ENCODE measurements around the gene RACK1. TPM values are rescaled to one million over a fixed set of nuclear protein-coding genes. Genes with fewer than 3 reads are reported as not detected.

Gene RACK1
- total and polyA plus RNA-seq, 2 of the 13 experiments (the other 11 are each of a cell fraction or from before 2014, with no cell fraction given) = 2,514 to 6,141 TPM

DNA sequence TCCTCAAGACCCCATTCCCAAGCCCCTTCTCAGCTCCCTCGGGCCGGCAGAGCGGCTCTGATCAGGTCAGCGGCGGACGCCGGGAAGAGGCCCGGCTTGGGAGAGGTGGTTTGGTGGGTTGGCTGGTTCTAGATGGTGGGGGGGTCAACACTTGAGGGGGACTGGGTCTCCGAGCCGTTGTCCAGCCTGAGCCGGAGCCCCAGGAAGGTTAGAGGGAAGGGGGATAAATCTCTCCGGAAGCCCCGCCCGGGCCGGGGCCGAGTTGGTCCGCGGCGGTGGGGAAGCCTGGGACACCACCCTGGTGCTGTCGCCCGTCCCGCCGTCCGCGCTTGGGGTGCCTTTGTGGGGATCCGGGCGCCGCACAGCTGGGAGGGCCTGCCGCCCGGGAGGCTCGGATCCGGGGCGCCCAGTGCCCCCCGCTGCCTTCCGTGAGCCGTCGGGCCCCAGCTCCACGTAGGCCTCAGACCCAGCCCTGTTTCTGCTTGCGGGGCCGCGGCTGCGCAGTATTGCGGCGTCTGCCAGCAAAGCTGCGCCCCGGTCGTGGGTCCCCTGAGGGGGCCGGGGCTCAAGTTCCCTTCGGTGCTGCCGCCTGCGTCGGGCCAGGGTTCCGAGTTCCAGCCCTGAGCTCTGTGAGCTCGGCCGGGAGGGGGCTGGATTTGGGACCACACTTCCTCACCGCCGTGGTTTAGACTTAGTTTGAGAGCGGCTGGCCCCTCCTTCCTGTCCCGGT lies 17.8 kb upstream of the RACK1 start (continued):
- TF ChIP-seq ZNF547 (CRISPR knock-in tag; IDR thresholded peaks at IDR 0.05) = peak; percentile 90; the same call in 1 of the 2 replicates
- 0 out of 2 replicates have a peak, but pooled peaks have one; percentile 21 for TF ChIP-seq ZSCAN12 (CRISPR knock-in tag; IDR thresholded peaks at IDR 0.05)
- peak; percentile 60 for TF ChIP-seq HDAC1 (CRISPR knock-in tag; IDR thresholded peaks at IDR 0.05)
- TF ChIP-seq ASH2L (IDR thresholded peaks at IDR 0.05; ENCODE audit: insufficient read length, low read depth, low read length) = peak; percentile 77
- no peak for TF ChIP-seq E2F2 (CRISPR knock-in tag; IDR thresholded peaks at IDR 0.05; ENCODE audit: borderline replicate concordance)
- TF ChIP-seq ZBTB1 (CRISPR knock-in tag; IDR thresholded peaks at IDR 0.05; ENCODE audit: borderline replicate concordance) = no peak
- TF ChIP-seq, protein P1, sequence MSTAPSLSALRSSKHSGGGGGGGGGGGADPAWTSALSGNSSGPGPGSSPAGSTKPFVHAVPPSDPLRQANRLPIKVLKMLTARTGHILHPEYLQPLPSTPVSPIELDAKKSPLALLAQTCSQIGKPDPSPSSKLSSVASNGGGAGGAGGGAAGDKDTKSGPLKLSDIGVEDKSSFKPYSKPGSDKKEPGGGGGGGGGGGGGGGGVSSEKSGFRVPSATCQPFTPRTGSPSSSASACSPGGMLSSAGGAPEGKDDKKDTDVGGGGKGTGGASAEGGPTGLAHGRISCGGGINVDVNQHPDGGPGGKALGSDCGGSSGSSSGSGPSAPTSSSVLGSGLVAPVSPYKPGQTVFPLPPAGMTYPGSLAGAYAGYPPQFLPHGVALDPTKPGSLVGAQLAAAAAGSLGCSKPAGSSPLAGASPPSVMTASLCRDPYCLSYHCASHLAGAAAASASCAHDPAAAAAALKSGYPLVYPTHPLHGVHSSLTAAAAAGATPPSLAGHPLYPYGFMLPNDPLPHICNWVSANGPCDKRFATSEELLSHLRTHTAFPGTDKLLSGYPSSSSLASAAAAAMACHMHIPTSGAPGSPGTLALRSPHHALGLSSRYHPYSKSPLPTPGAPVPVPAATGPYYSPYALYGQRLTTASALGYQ (CRISPR knock-in tag; IDR thresholded peaks at IDR 0.05) = peak; percentile 61
- TF ChIP-seq ZNF619 (CRISPR knock-in tag; IDR thresholded peaks at IDR 0.05) = no peak
- TF ChIP-seq, protein P2, sequence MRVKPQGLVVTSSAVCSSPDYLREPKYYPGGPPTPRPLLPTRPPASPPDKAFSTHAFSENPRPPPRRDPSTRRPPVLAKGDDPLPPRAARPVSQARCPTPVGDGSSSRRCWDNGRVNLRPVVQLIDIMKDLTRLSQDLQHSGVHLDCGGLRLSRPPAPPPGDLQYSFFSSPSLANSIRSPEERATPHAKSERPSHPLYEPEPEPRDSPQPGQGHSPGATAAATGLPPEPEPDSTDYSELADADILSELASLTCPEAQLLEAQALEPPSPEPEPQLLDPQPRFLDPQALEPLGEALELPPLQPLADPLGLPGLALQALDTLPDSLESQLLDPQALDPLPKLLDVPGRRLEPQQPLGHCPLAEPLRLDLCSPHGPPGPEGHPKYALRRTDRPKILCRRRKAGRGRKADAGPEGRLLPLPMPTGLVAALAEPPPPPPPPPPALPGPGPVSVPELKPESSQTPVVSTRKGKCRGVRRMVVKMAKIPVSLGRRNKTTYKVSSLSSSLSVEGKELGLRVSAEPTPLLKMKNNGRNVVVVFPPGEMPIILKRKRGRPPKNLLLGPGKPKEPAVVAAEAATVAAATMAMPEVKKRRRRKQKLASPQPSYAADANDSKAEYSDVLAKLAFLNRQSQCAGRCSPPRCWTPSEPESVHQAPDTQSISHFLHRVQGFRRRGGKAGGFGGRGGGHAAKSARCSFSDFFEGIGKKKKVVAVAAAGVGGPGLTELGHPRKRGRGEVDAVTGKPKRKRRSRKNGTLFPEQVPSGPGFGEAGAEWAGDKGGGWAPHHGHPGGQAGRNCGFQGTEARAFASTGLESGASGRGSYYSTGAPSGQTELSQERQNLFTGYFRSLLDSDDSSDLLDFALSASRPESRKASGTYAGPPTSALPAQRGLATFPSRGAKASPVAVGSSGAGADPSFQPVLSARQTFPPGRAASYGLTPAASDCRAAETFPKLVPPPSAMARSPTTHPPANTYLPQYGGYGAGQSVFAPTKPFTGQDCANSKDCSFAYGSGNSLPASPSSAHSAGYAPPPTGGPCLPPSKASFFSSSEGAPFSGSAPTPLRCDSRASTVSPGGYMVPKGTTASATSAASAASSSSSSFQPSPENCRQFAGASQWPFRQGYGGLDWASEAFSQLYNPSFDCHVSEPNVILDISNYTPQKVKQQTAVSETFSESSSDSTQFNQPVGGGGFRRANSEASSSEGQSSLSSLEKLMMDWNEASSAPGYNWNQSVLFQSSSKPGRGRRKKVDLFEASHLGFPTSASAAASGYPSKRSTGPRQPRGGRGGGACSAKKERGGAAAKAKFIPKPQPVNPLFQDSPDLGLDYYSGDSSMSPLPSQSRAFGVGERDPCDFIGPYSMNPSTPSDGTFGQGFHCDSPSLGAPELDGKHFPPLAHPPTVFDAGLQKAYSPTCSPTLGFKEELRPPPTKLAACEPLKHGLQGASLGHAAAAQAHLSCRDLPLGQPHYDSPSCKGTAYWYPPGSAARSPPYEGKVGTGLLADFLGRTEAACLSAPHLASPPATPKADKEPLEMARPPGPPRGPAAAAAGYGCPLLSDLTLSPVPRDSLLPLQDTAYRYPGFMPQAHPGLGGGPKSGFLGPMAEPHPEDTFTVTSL (CRISPR knock-in tag; IDR thresholded peaks at IDR 0.05; ENCODE audit: borderline replicate concordance) = 0 out of 2 replicates have a peak, but pooled peaks have one; percentile 18
- no peak for TF ChIP-seq HNRNPK (IDR thresholded peaks at IDR 0.05; ENCODE audit: low read depth, low read length, poor library complexity, severe bottlenecking)
- no peak for TF ChIP-seq BATF2 (CRISPR knock-in tag; IDR thresholded peaks at IDR 0.05)
- TF ChIP-seq GABPA (IDR thresholded peaks at IDR 0.05; ENCODE audit: low read depth, low read length) = peak; percentile 32
- no peak; the same call in 1 of the 2 replicates for TF ChIP-seq GABPA (CRISPR knock-in tag; IDR thresholded peaks at IDR 0.05; ENCODE audit: low read depth)
- peak; percentile 10; the same call in 1 of the 2 replicates for TF ChIP-seq NFYB (CRISPR knock-in tag; IDR thresholded peaks at IDR 0.05)
- TF ChIP-seq KLF16 (CRISPR knock-in tag; IDR thresholded peaks at IDR 0.05) = 0 out of 4 replicates have a peak, but pooled peaks of 1 of the 2 experiments have one; percentile 18
- TF ChIP-seq ZFP62 (CRISPR knock-in tag; IDR thresholded peaks at IDR 0.05) = 0 out of 2 replicates have a peak, but pooled peaks have one; percentile 56
- TF ChIP-seq ZNF543 (CRISPR knock-in tag; IDR thresholded peaks at IDR 0.05) = peak; percentile 54; the same call in 1 of the 2 replicates
- no peak for TF ChIP-seq KDM4B (CRISPR knock-in tag; IDR thresholded peaks at IDR 0.05)
- peak; percentile 70 for TF ChIP-seq POLR2G (IDR thresholded peaks at IDR 0.05; ENCODE audit: low read depth, low read length)
- peak; percentile 47; the same call in 1 of the 2 replicates for TF ChIP-seq AHR (CRISPR knock-in tag; IDR thresholded peaks at IDR 0.05)

Measured in HepG2 (cell line).